Vagina (tissue), 2 donors: ENCODE data around the gene MGME1. TPM values are rescaled to one million over a fixed set of nuclear protein-coding genes. Genes with fewer than 3 reads are reported as not detected.

ENCODE experiments used
- DNase-seq, 2 donors: peaks; one replicate each; pipeline ENCODE4 v3.0.0-alpha.2; 2017; ENCODE audit errors: extremely low spot score in 2 of 2
- H3K27ac ChIP-seq: fragments of 200-600 bp; sonication (generic); one replicate; pipeline ENCODE4 v1.5.1; 2019
- H3K27me3 ChIP-seq: fragments of 200-600 bp; sonication (generic); one replicate; pipeline ENCODE4 v1.5.1; 2019
- H3K36me3 ChIP-seq, 2 donors: fragments of 200-600 bp; sonication (generic); one replicate each; pipeline ENCODE4 v1.5.1; 2017 to 2019
- H3K4me1 ChIP-seq: fragments of 200-600 bp; sonication (generic); one replicate; pipeline ENCODE4 v1.5.1; 2019
- H3K4me3 ChIP-seq, 2 donors: fragments of 200-600 bp; sonication (generic); 1 replicate in 1 of 2; 2 replicates in 1 of 2; pipeline ENCODE4 v1.5.1; 2016 to 2019
- H3K9me3 ChIP-seq: fragments of 200-600 bp; sonication (generic); one replicate; pipeline ENCODE4 v1.5.1; 2019
- POLR2A ChIP-seq, 2 donors: fragments of 450-650 bp; IDR thresholded peaks; one replicate each; pipeline ENCODE4 v1.6.1; 2017; ENCODE audit warnings: antibody characterized with exemption in 2 of 2, mild to moderate bottlenecking in 2 of 2, moderate library complexity in 2 of 2
- POLR2AphosphoS5 ChIP-seq, 2 donors: sonication (generic); formaldehyde crosslinking; IDR thresholded peaks; one replicate each; pipeline ENCODE4 v1.9.0; 2017; ENCODE audit warnings: antibody characterized with exemption in 2 of 2, mild to moderate bottlenecking in 2 of 2, low read depth in 1 of 2; ENCODE audit not compliant: insufficient read depth in 1 of 2
- intact Hi-C: fragments of 100-400 bp; cut with DNase I; formaldehyde crosslinking; loops from one replicate; pipeline ENCODE4 v1.15.1; 2023
- total RNA-seq: library from RNA; depleted of rRNA; stranded (reverse); fragments of >200 nt; gene quantifications from one replicate; pipeline ENCODE4 v1.2.3, GENCODE V29; 2016
- TF ChIP-seq, protein P1 (sequence below), 3 experiments: fragments of 450-650 bp in 2 of 3; fragments of 200-600 bp in 1 of 3; sonication (generic) in 1 of 3; IDR thresholded peaks; one replicate each; pipeline ENCODE4 v1.5.1; 2017 to 2019; ENCODE audit warnings: antibody characterized with exemption in 3 of 3, mild to moderate bottlenecking in 2 of 3, moderate library complexity in 2 of 3

Gene MGME1, protein sequence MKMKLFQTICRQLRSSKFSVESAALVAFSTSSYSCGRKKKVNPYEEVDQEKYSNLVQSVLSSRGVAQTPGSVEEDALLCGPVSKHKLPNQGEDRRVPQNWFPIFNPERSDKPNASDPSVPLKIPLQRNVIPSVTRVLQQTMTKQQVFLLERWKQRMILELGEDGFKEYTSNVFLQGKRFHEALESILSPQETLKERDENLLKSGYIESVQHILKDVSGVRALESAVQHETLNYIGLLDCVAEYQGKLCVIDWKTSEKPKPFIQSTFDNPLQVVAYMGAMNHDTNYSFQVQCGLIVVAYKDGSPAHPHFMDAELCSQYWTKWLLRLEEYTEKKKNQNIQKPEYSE
- 8.6 TPM for total RNA-seq

DNA sequence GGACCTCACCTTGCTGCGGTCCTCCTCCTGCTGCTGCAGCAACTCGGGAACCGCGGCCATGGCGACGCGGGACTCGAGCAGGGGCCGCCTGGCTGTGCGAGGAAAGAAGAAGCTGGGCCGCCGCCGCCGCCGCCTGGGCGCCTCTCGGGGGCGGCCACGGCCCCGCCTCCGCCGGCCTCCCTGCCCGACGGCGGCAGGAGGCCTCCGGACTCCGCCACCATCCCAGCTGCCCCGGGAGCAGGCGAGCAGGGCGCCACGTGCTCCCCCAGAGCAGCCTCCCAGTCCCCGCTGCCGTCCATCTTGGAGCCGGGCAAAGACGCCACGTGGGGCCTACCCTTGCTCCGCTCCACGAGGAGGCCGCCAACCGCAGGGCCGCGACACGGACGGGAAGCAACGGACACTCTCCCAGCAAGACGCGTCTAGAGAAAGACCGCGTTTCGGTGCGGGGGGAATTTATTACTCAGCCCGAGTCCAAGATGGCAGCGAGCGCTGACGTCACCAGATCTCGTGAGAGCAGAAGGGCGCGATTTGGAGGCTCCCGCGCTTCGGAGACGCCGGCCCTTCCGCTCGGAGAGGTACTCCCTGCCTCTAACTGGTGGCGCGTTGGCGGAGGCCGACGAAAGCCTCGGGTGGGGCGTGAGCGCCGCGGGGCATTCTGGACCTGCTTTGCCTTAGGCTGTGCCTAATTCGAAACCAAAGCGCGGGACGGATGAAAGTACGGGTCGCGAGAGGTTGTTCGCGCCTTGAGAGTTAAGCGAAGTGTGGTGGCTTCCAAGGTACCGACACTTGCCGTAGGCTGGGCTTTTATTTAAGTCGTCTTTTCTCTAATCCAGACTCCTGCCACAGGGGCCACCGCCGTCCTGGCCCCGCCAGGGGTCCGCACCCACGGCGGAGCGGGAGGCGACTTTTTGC lies at the start of gene MGME1, which contains the start of gene SNX5:
Gene MGME1, plus strand, starts transcription at position 653 of the 912 bp plus-strand sequence. CDS start 842 bp downstream, outside the sequence.
Gene SNX5, minus strand, starts transcription at position 429 of the 912 bp plus-strand sequence. Its CDS starts 369 bp downstream, at position 60.
- TF ChIP-seq, protein P1, sequence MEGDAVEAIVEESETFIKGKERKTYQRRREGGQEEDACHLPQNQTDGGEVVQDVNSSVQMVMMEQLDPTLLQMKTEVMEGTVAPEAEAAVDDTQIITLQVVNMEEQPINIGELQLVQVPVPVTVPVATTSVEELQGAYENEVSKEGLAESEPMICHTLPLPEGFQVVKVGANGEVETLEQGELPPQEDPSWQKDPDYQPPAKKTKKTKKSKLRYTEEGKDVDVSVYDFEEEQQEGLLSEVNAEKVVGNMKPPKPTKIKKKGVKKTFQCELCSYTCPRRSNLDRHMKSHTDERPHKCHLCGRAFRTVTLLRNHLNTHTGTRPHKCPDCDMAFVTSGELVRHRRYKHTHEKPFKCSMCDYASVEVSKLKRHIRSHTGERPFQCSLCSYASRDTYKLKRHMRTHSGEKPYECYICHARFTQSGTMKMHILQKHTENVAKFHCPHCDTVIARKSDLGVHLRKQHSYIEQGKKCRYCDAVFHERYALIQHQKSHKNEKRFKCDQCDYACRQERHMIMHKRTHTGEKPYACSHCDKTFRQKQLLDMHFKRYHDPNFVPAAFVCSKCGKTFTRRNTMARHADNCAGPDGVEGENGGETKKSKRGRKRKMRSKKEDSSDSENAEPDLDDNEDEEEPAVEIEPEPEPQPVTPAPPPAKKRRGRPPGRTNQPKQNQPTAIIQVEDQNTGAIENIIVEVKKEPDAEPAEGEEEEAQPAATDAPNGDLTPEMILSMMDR (IDR thresholded peaks at IDR 0.05), result no peak
- peak; percentile 95 to 96 for TF ChIP-seq POLR2AphosphoS5 (IDR thresholded peaks at IDR 0.05; ENCODE audit: insufficient read depth in 1 of 2, low read depth in 1 of 2)
- TF ChIP-seq POLR2A (IDR thresholded peaks at IDR 0.05), result peak in 1 of 2 donors; percentile 43

DNA sequence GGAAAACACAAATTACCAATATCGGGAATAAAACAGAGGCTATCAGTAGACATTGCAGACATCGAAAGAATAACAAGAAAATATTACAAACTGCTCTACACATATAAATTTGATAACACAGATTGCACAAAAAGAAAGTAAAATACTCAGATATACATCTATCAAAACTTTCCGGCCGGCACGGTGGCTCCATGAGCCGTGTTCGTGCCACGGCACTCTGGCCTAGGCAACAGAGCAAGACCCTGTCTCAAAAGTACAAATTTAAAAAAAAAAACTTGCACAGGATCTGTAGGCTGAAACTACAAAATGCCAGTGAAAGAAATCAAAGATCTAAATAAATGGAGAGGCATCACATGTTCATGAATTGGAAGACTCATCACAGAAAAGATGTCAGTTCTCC lies 49.7 kb upstream of the MGME1 start:
- no peaks in the 10 kb centered on the region for H3K36me3 ChIP-seq
- no peak overlapping the region for H3K4me3 ChIP-seq
- no peaks in the 10 kb centered on the region for H3K27me3 ChIP-seq
- H3K9me3 ChIP-seq, result no peaks in the 10 kb centered on the region
- intact Hi-C loops, result no loop called here
- no peak for DNase-seq
- H3K27ac ChIP-seq, result no peak overlapping the region
- no peaks in the 10 kb centered on the region for H3K4me1 ChIP-seq
- no peak for TF ChIP-seq POLR2A (IDR thresholded peaks at IDR 0.05)
- no peak for TF ChIP-seq POLR2AphosphoS5 (IDR thresholded peaks at IDR 0.05; ENCODE audit: insufficient read depth in 1 of 2, low read depth in 1 of 2)
- TF ChIP-seq, protein P1 (IDR thresholded peaks at IDR 0.05), result no peak

More for the DNA sequence above, at the start of gene MGME1, which contains the start of gene SNX5:
- Histone ChIP-seq H3K4me1 (peaks cover 77% of the 10 kb centered on the region), H3K9me3 (no peaks in the 10 kb centered on the region), H3K36me3 (no peaks in the 10 kb centered on the region), H3K27ac (peak within 1 kb of the TSS; percentile 92), H3K27me3 (no peaks in the 10 kb centered on the region), H3K4me3 (peak within 1 kb of the TSS; percentile 75 to 91)
- intact Hi-C loops, result loop anchor here (5.0 kb wide), 1 partner anchor 286 kb away; the partner anchor contains the start of gene RRBP1
- DNase-seq, result peak; percentile 97 to 99

DNA sequence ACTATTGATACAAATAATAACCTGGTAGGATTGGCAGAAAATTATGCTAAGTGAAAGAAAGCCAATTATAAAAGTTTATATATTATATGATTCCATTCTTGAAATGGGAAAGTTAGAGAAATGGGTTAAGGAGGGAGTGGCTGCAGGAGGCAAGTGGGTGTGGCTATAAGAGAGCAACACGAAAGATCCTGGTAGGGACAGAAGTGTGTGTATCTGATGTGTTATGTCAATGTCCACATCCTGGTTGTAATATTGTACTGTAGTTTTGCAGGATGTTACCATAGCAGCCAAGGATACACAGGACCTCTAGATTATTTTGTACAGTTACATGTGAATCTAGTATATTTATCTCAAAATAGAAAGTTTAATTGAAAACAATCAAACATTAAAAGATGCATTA lies 47.0 kb upstream of the MGME1 start:
- no peak overlapping the region for H3K27ac ChIP-seq
- H3K4me3 ChIP-seq, result no peak overlapping the region
- no peaks in the 10 kb centered on the region for H3K36me3 ChIP-seq
- no peak for DNase-seq
- intact Hi-C loops, result no loop called here
- TF ChIP-seq POLR2AphosphoS5 (IDR thresholded peaks at IDR 0.05; ENCODE audit: insufficient read depth in 1 of 2, low read depth in 1 of 2) (no peak), POLR2A (IDR thresholded peaks at IDR 0.05) (no peak)
- TF ChIP-seq, protein P1 (IDR thresholded peaks at IDR 0.05), result no peak
- H3K27me3 ChIP-seq, result no peaks in the 10 kb centered on the region
- no peaks in the 10 kb centered on the region for H3K9me3 ChIP-seq
- no peaks in the 10 kb centered on the region for H3K4me1 ChIP-seq

DNA sequence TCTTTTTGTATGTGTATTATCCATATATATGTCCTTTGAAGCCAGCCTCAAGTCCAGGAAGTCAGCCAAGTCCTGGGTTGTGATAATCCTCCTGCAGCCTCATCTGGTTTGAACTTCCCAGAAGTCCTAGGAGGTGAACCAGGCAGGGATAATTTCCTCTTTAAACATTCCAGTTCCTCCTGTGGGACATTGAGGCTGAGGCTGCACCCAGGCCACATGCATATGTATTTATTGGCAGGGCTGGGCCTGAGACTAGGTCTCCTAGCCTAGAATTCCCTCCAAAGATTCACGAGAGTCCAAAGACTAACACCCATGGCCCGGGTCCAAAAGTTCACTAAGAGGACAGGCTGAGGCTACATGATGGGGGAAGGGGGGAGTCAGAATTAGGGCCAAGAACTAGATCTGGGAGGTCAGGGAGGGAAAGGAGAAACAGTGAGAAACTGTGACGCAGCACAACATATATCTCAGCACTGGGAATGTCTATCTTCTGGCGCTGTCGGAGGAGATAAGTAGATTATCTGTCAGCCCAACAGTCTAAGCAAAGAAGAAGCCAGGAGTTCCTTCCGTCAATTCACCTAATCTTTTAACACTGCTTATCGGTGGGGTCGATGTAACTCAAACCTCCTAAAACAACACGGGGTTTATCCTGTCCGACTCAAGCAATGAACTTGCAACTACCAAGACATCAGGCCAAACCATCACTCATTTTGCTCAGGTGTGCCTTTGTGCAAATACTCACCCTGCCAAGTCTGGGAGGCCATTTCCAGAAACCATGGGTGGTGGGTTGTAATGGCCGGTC lies 43.5 kb upstream of the MGME1 start:
- H3K9me3 ChIP-seq, result no peaks in the 10 kb centered on the region
- no peaks in the 10 kb centered on the region for H3K4me1 ChIP-seq
- H3K27me3 ChIP-seq, result no peaks in the 10 kb centered on the region
- TF ChIP-seq, protein P1 (IDR thresholded peaks at IDR 0.05), result no peak
- TF ChIP-seq POLR2AphosphoS5 (IDR thresholded peaks at IDR 0.05; ENCODE audit: insufficient read depth in 1 of 2, low read depth in 1 of 2), result no peak
- no peak for TF ChIP-seq POLR2A (IDR thresholded peaks at IDR 0.05)
- H3K36me3 ChIP-seq, result no peaks in the 10 kb centered on the region
- no peak for DNase-seq
- no peak overlapping the region for H3K4me3 ChIP-seq
- intact Hi-C loops, result no loop called here
- no peak overlapping the region for H3K27ac ChIP-seq
